Thyroid gland (tissue), 4 donors: ENCODE measurements around the gene INPP4A.

ENCODE experiments used
- CTCF ChIP-seq, 6 experiments: fragments of 200-600 bp in 3 of 6; fragments of 450-650 bp in 3 of 6; sonication (generic) in 3 of 6; IDR thresholded peaks; one replicate each; pipeline ENCODE4 v1.5.1; 2016 to 2019; ENCODE audit warnings: antibody characterized with exemption in 6 of 6, mild to moderate bottlenecking in 2 of 6, inconsistent platforms in 1 of 6, moderate library complexity in 1 of 6
- POLR2A ChIP-seq, 2 donors: fragments of 450-650 bp; IDR thresholded peaks; one replicate each; pipeline ENCODE4 v1.6.1; 2017; ENCODE audit warnings: antibody characterized with exemption in 2 of 2, mild to moderate bottlenecking in 2 of 2, moderate library complexity in 1 of 2

GRCh38 chr2:98489971-98490962, 45.6 kb downstream of the INPP4A start:
- no peak for TF ChIP-seq CTCF (IDR thresholded peaks at IDR 0.05)
- no peak for TF ChIP-seq POLR2A (IDR thresholded peaks at IDR 0.05)
